ENCODE data around the gene TNPO3. TPM values are rescaled to one million over a fixed set of nuclear protein-coding genes. Genes with fewer than 3 reads are reported as not detected.
"Not testable (repeated sequence)": the region's sequence is repeated elsewhere in the genome, so short reads cannot be mapped to it uniquely, and the experiment has no call there.

Gene TNPO3
- total RNA-seq, 1 donor from 2014 or later = 32.6 TPM

DNA sequence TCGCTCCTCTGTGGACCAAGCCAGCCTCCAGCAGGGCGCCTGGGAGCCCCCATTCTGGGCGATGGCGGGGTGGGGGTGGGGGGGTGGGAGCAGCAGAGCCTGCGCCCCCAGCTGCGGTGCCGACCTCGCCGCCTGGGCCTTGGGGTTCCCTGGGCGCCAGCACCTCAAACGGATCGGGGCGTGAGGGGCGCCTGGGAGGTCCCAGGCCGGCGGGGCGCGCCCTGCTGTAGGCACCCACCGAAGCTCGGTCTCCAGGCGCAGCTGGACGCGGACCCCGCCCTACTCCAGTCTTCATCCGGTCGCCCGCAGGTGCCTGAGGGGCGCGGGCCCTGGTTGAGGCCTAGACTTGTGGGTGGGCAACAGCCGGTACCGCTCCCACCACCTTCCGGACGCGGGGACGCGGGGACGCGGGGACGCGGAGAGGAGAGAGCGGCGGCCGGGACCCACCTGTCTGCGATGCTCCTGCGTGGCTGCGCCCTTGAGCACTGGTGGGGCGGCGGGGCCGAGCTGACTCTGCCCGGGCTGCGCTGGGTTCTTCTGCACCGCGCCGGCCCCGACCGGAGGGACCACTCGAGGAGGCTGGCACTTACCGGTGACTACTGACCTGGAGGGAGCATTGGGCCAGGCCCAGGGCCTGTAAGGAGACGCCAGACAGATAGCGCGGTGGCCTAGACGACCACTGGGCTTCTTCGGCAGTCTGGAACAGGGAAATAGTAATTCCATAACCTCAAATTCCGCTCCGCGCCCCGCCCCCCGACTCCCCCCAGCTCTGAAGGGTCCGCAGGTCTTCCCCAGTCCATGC lies 138.9 kb downstream of the TNPO3 start:
- no peak overlapping the region for H3K27ac ChIP-seq (replicated peaks)
- peaks cover 14% of the 10 kb centered on the region for H3K4me1 ChIP-seq
- H3K4me3 ChIP-seq = peak overlapping the region; percentile 46
- intact Hi-C loops (cut with micrococcal nuclease) = no loop called here
- peaks cover 86% of the 10 kb centered on the region for H3K27me3 ChIP-seq (ENCODE audit: low read depth)
- TF ChIP-seq, protein P1, sequence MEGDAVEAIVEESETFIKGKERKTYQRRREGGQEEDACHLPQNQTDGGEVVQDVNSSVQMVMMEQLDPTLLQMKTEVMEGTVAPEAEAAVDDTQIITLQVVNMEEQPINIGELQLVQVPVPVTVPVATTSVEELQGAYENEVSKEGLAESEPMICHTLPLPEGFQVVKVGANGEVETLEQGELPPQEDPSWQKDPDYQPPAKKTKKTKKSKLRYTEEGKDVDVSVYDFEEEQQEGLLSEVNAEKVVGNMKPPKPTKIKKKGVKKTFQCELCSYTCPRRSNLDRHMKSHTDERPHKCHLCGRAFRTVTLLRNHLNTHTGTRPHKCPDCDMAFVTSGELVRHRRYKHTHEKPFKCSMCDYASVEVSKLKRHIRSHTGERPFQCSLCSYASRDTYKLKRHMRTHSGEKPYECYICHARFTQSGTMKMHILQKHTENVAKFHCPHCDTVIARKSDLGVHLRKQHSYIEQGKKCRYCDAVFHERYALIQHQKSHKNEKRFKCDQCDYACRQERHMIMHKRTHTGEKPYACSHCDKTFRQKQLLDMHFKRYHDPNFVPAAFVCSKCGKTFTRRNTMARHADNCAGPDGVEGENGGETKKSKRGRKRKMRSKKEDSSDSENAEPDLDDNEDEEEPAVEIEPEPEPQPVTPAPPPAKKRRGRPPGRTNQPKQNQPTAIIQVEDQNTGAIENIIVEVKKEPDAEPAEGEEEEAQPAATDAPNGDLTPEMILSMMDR (IDR thresholded peaks at IDR 0.05; ENCODE audit: borderline replicate concordance) = no peak
- no peaks in the 10 kb centered on the region for H3K36me3 ChIP-seq
- DNase-seq = no peak
- no peaks in the 10 kb centered on the region for H3K9me3 ChIP-seq (replicated peaks)

DNA sequence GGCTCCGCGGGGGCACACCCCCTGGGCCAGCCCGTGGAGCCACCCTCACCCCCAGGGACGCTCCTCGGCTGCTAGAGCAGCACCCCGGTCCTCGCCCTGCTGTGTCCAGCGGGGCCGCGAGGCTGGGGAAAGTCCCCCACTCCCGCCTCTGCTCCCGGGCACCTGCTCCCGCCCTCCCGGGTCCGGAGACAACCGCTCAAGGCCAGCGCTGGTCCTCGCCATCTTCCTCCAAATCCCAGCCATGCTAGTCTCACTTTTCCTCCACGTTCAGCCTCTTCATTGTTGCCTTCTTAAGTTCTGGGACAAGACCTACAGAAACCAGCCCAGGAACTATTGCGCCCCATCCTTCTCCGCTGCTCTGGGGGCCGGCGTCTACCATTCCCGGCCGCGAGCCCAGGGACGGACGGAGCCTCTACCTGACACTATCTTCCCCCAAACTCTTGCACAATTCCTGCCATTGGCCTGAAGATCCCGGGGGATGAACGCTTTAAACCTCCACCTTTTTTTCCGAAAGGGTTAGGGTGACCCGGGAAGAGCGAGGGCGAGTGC lies 139.6 kb downstream of the TNPO3 start:
- intact Hi-C loops (cut with micrococcal nuclease) = no loop called here
- Histone ChIP-seq H3K9me3 (replicated peaks) (no peaks in the 10 kb centered on the region), H3K27me3 (ENCODE audit: low read depth) (peaks cover 86% of the 10 kb centered on the region), H3K36me3 (no peaks in the 10 kb centered on the region), H3K4me1 (peaks cover 17% of the 10 kb centered on the region), H3K4me3 (peak overlapping the region; percentile 46), H3K27ac (replicated peaks) (no peak overlapping the region)
- TF ChIP-seq, protein P1 (IDR thresholded peaks at IDR 0.05; ENCODE audit: borderline replicate concordance) = no peak
- DNase-seq = no peak

DNA sequence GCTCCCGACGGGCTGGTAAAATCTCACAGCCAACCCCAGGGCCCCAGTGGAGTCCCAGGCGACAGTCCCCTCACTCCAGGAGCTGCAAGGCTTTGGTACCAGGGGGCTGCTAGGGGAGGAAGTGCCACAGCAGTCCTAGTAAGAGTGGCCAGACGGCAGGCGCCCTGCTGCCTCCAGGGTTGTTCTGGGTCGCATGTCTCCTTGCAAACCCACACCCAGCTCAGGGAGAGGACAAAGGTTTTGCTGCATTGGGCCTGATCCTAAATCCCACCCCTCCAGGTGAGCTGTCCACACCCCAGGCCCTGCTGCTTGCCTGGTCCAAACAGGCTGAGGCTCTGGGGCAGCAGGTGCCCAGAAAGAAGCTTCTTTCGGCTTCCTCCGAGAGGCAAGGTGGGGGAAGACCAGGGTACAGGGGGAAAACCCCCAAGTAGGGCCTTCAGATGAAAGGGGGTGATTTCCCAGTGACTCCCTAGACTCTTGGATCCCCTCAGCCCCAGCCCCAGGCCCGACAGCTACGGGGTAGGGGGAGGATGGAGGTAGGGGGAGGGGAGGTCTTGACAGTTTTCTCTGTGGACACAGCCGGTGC lies 140.3 kb downstream of the TNPO3 start:
- no peak for DNase-seq
- TF ChIP-seq, protein P1 (IDR thresholded peaks at IDR 0.05; ENCODE audit: borderline replicate concordance) = no peak
- H3K9me3 ChIP-seq (replicated peaks) = no peaks in the 10 kb centered on the region
- peaks cover 86% of the 10 kb centered on the region for H3K27me3 ChIP-seq (ENCODE audit: low read depth)
- peak overlapping the region; percentile 46 for H3K4me3 ChIP-seq
- peaks cover 24% of the 10 kb centered on the region for H3K4me1 ChIP-seq
- H3K27ac ChIP-seq (replicated peaks) = no peak overlapping the region
- no peaks in the 10 kb centered on the region for H3K36me3 ChIP-seq
- intact Hi-C loops (cut with micrococcal nuclease) = no loop called here

GRCh38 chr7:128913870-128914565 lies 140.9 kb downstream of the TNPO3 start:
- H3K27ac ChIP-seq (replicated peaks) = no peak overlapping the region
- DNase-seq = no peak
- peaks cover 29% of the 10 kb centered on the region for H3K4me1 ChIP-seq
- intact Hi-C loops (cut with micrococcal nuclease) = no loop called here
- no peaks in the 10 kb centered on the region for H3K9me3 ChIP-seq (replicated peaks)
- H3K4me3 ChIP-seq = no peak overlapping the region
- H3K27me3 ChIP-seq (ENCODE audit: low read depth) = peaks cover 86% of the 10 kb centered on the region
- TF ChIP-seq, protein P1 (IDR thresholded peaks at IDR 0.05; ENCODE audit: borderline replicate concordance) = no peak
- H3K36me3 ChIP-seq = no peaks in the 10 kb centered on the region

GRCh38 chr7:128912709-128913495 lies 142.0 kb downstream of the TNPO3 start:
- H3K27ac ChIP-seq (replicated peaks); H3K36me3 ChIP-seq; H3K9me3 ChIP-seq (replicated peaks); H3K4me3 ChIP-seq; DNase-seq; intact Hi-C loops (cut with micrococcal nuclease): not testable (repeated sequence)
- Histone ChIP-seq H3K4me1 (peaks cover 29% of the 10 kb centered on the region), H3K27me3 (ENCODE audit: low read depth) (peaks cover 86% of the 10 kb centered on the region)
